A673 (cell line): ENCODE results near the gene POGLUT3. TPM values are rescaled to one million over a fixed set of nuclear protein-coding genes. Genes with fewer than 3 reads are reported as not detected.

Experiments
- BruUV-seq: library from RNA; stranded (reverse); fragments of 400-500 nt; replicated peaks from 2 replicates; lab custom pipeline; 2021; lab: Mats Ljungman, UMichigan
- CTCF ChIA-PET: fragments of 300-600 bp; sonication (Branson Sonifier 250); formaldehyde crosslinking; loops from one replicate; lab custom pipeline; 2022; ENCODE audit warnings: antibody characterized with exemption; lab: Charles Lee
- POLR2A ChIA-PET: fragments of 300-600 bp; sonication (Branson Sonifier 250); formaldehyde crosslinking; loops from one replicate; lab custom pipeline; 2022; ENCODE audit warnings: antibody characterized with exemption; ENCODE audit not compliant: low non-redundant PET; lab: Charles Lee
- DNase-seq: peaks from one replicate; pipeline ENCODE4 v3.0.0-alpha.2; 2015; ENCODE audit warnings: low spot score
- H3K27ac ChIP-seq: fragments of 200-600 bp; sonication (generic); 2 replicates; pipeline ENCODE4 v1.5.1; 2016; ENCODE audit warnings: mixed run types, low read depth, mild to moderate bottlenecking, mixed read lengths, antibody characterized with exemption, low read length; ENCODE audit not compliant: poor library complexity, severe bottlenecking
- H3K27me3 ChIP-seq: fragments of 200-600 bp; sonication (generic); replicated peaks from 2 replicates; pipeline ENCODE4 v1.6.1; 2017; ENCODE audit warnings: mixed run types, low read depth, mild to moderate bottlenecking, mixed read lengths, antibody characterized with exemption, low read length; ENCODE audit not compliant: insufficient read depth, poor library complexity
- H3K36me3 ChIP-seq: fragments of 200-600 bp; sonication (generic); 2 replicates; pipeline ENCODE4 v1.6.1; 2016; ENCODE audit warnings: mixed run types, mild to moderate bottlenecking, mixed read lengths, antibody characterized with exemption, low read length; ENCODE audit not compliant: insufficient read depth, poor library complexity, severe bottlenecking
- H3K4me1 ChIP-seq: fragments of 200-600 bp; sonication (generic); 2 replicates; pipeline ENCODE4 v1.6.1; 2017; ENCODE audit warnings: mixed run types, mild to moderate bottlenecking, mixed read lengths, antibody characterized with exemption, low read length; ENCODE audit not compliant: insufficient read depth, poor library complexity, severe bottlenecking
- H3K4me3 ChIP-seq: fragments of 200-600 bp; sonication (generic); 2 replicates; pipeline ENCODE4 v1.5.1; 2016; ENCODE audit warnings: low read depth, mixed run types, mild to moderate bottlenecking, mixed read lengths, low read length; ENCODE audit not compliant: poor library complexity, severe bottlenecking
- H3K9me3 ChIP-seq: fragments of 200-600 bp; sonication (generic); 2 replicates; pipeline ENCODE4 v1.6.1; 2016; ENCODE audit warnings: mixed run types, low read depth, mild to moderate bottlenecking, mixed read lengths, antibody characterized with exemption, low read length; ENCODE audit not compliant: poor library complexity, severe bottlenecking
- EZH2 ChIP-seq: fragments of 200-600 bp; sonication (generic); IDR thresholded peaks from 2 replicates; pipeline ENCODE4 v1.6.1; 2017; ENCODE audit warnings: borderline replicate concordance, low read depth, mild to moderate bottlenecking, mixed read lengths, antibody characterized with exemption, low read length; ENCODE audit not compliant: poor library complexity, severe bottlenecking
- intact Hi-C: fragments of 100-400 bp; cut with micrococcal nuclease; formaldehyde crosslinking; loops from one replicate; pipeline ENCODE4 v1.10.0; 2022; ENCODE audit not compliant: unreplicated experiment
- total RNA-seq: library from RNA; stranded (reverse); gene quantifications from 2 replicates; pipeline ENCODE4 v1.2.3, GENCODE V29; 2021
- TF ChIP-seq, protein P1 (sequence below): fragments of 300-800, 200-600 bp; sonication (generic); conservative IDR thresholded peaks from 2 replicates; pipeline ENCODE4 v1.5.1; 2017; ENCODE audit warnings: low read depth, mild to moderate bottlenecking, antibody characterized with exemption, low read length, moderate library complexity, mixed read lengths

POGLUT3 gene
- total RNA-seq, 1 experiment from 2014 or later = 81.2 TPM

DNA sequence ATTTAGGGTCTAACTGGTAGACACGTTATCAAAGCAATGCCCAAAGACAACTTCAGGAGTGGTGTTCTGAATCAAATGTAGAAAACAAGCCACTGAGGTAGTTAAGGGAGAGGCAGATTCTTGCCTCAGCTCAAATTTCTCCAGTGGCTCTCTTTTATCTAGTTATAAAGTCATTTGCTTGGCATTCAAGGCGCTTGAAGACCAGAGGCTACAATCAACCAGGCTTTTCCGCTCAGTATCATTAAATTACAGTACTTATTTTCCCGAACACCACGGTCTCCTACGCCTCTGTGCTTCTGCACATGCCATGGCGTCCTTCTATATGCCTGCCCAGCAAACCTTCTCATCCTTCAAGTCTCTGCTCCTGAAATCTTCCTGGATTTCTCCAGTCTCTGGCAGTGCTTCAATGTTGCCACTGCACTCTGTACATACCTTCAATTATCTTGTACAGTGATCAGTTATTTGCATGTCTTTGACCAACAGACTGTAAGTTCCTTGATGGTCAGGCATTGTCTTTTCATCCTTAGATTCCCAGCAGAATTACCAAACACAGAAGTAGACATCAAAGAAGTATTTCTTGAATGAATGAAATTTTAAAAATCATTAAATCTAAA is 1.4 kb downstream of the POGLUT3 start:
- Histone ChIP-seq H3K36me3 (peaks cover 4% of the 10 kb centered on the region), H3K27ac (peak overlapping the region; percentile 97), H3K27me3 (no peaks in the 10 kb centered on the region), H3K4me1 (peaks cover 14% of the 10 kb centered on the region), H3K9me3 (no peaks in the 10 kb centered on the region), H3K4me3 (peak overlapping the region; percentile 62)
- ChIA-PET POLR2A (no interaction called here), CTCF (no interaction called here)
- DNase-seq = peak; percentile 29
- intact Hi-C loops = loop anchor here (10.0 kb wide), 1 partner anchor 272 kb away; the partner anchor contains the start of genes ATM and NPAT
- TF ChIP-seq EZH2 = no peak
- TF ChIP-seq, protein P1, sequence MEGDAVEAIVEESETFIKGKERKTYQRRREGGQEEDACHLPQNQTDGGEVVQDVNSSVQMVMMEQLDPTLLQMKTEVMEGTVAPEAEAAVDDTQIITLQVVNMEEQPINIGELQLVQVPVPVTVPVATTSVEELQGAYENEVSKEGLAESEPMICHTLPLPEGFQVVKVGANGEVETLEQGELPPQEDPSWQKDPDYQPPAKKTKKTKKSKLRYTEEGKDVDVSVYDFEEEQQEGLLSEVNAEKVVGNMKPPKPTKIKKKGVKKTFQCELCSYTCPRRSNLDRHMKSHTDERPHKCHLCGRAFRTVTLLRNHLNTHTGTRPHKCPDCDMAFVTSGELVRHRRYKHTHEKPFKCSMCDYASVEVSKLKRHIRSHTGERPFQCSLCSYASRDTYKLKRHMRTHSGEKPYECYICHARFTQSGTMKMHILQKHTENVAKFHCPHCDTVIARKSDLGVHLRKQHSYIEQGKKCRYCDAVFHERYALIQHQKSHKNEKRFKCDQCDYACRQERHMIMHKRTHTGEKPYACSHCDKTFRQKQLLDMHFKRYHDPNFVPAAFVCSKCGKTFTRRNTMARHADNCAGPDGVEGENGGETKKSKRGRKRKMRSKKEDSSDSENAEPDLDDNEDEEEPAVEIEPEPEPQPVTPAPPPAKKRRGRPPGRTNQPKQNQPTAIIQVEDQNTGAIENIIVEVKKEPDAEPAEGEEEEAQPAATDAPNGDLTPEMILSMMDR = no peak
- no TSS peak for BruUV-seq

- Histone ChIP-seq H3K9me3 (no peaks in the 10 kb centered on the region), H3K27me3 (no peaks in the 10 kb centered on the region), H3K4me3 (no peak overlapping the region), H3K4me1 (peaks cover 14% of the 10 kb centered on the region), H3K27ac (no peak overlapping the region), H3K36me3 (peaks cover 4% of the 10 kb centered on the region)
- POLR2A ChIA-PET = no interaction called here
- intact Hi-C loops = loop anchor here (10.0 kb wide), 1 partner anchor 271 kb away; the partner anchor contains the start of genes ATM and NPAT
- no TSS peak for BruUV-seq
- no peak for DNase-seq
- CTCF ChIA-PET = no interaction called here
- TF ChIP-seq, protein P1 = no peak
- no peak for TF ChIP-seq EZH2
Observed at GRCh38 chr11:108495326-108495725, 2.9 kb downstream of the POGLUT3 start.

- BruUV-seq = no TSS peak
- Histone ChIP-seq H3K4me1 (peaks cover 14% of the 10 kb centered on the region), H3K4me3 (no peak overlapping the region), H3K27ac (no peak overlapping the region), H3K27me3 (no peaks in the 10 kb centered on the region), H3K9me3 (no peaks in the 10 kb centered on the region), H3K36me3 (peaks cover 13% of the 10 kb centered on the region)
- TF ChIP-seq EZH2 = no peak
- TF ChIP-seq, protein P1 = no peak
- ChIA-PET POLR2A (no interaction called here), CTCF (no interaction called here)
- DNase-seq = no peak
- intact Hi-C loops = loop anchor here (10.0 kb wide), 1 partner anchor 269 kb away; the partner anchor contains the start of genes ATM and NPAT
Observed at GRCh38 chr11:108494182-108494581, 4.0 kb downstream of the POGLUT3 start.
